ENCODE results near the gene FRMD1.

DNA sequence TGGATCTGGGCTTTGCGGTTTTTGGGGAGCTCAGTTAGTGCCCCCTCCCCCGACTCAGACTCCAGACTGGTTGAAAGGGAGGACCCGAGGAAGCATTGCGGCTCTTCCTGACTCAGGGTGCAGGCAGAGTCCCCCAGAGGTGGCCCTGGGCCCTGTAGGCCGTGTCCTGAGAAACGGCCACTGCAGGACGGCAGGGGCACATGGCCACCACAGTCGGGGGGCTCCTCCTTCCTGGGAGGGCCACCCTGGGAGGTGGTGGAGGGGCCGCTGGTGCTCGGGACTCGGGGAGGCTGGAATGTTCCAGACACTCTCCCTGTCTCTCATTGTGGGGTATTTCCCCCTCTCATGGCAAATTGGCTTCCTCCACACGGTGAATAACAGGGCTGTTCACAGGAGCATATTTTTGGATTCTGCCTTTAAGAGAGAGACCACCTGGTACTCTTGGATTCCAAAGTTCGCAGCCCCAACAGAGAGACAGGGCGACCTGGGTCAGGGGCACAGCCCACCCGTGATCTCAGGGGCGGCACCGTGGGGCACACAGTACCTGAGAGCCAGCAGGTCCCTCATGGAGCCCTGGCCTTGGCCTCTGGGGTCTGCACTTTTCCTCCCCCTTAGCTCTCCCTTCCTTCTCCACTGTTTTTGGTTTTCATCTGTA, 35.7 kb downstream of the FRMD1 start:
- TF ChIP-seq, protein P1, sequence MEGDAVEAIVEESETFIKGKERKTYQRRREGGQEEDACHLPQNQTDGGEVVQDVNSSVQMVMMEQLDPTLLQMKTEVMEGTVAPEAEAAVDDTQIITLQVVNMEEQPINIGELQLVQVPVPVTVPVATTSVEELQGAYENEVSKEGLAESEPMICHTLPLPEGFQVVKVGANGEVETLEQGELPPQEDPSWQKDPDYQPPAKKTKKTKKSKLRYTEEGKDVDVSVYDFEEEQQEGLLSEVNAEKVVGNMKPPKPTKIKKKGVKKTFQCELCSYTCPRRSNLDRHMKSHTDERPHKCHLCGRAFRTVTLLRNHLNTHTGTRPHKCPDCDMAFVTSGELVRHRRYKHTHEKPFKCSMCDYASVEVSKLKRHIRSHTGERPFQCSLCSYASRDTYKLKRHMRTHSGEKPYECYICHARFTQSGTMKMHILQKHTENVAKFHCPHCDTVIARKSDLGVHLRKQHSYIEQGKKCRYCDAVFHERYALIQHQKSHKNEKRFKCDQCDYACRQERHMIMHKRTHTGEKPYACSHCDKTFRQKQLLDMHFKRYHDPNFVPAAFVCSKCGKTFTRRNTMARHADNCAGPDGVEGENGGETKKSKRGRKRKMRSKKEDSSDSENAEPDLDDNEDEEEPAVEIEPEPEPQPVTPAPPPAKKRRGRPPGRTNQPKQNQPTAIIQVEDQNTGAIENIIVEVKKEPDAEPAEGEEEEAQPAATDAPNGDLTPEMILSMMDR (IDR thresholded peaks at IDR 0.05), result no peak
- TF ChIP-seq POLR2A (IDR thresholded peaks at IDR 0.05), result no peak
